Left lung (tissue), 10 donors: ENCODE data around the gene ACBD4. TPM values are rescaled to one million over a fixed set of nuclear protein-coding genes. Genes with fewer than 3 reads are reported as not detected.

Experiments
- ATAC-seq: fragments of 200-7000 bp; cut with Tn5 transposase; one replicate; pipeline ENCODE4 v1.9.1; 2020; ENCODE audit warnings: moderate library complexity
- DNase-seq, 4 donors: peaks; one replicate each; pipeline ENCODE4 v3.0.0-alpha.2; 2013 to 2020
- H3K27ac ChIP-seq, 2 donors: fragments of 200-600 bp; sonication (generic) in 1 of 2; one replicate each; pipeline versions ENCODE4 v1.5.0 to v1.8.0; 2020 to 2021
- H3K27me3 ChIP-seq, 2 donors: fragments of 200-600 bp; sonication (generic) in 1 of 2; one replicate each; pipeline versions ENCODE4 v1.5.0 to v1.8.0; 2020 to 2021
- H3K36me3 ChIP-seq, 2 donors: fragments of 200-600 bp; sonication (generic) in 1 of 2; one replicate each; pipeline versions ENCODE4 v1.5.0 to v1.8.0; 2020 to 2021
- H3K4me1 ChIP-seq, 2 donors: fragments of 200-600 bp; one replicate each; pipeline ENCODE4 v1.8.0; 2021
- H3K4me3 ChIP-seq, 2 donors: fragments of 200-600 bp; sonication (generic) in 1 of 2; one replicate each; pipeline versions ENCODE4 v1.5.0 to v1.8.0; 2020 to 2021; ENCODE audit warnings: mild to moderate bottlenecking in 1 of 2
- H3K9me3 ChIP-seq, 2 donors: fragments of 200-600 bp; sonication (generic) in 1 of 2; one replicate each; pipeline versions ENCODE4 v1.5.0 to v1.8.0; 2020 to 2021
- intact Hi-C, 2 donors: fragments of 100-400 bp; cut with DNase I; formaldehyde crosslinking; loops; one replicate each; pipeline versions ENCODE4 v1.11.2 to v1.14.2; 2022
- polyA plus RNA-seq, 6 donors: library from polyadenylated mRNA; unstranded; fragments of 120-200 nt; gene quantifications; one replicate each; pipeline ENCODE4 v1.2.1, GENCODE V29; 2013; ENCODE audit not compliant: insufficient read length in 6 of 6
- total RNA-seq, 2 donors: library from RNA; stranded (reverse); fragmentation: NEBNext Ultra II Directional; extraction: Animal tissue kit (Norgen Biotek cat#: 25700); gene quantifications; one replicate each; pipeline ENCODE4 v1.2.1, GENCODE V29; 2021
- TF ChIP-seq, protein P1 (sequence below), 2 donors: fragments of 200-600 bp; sonication (generic) in 1 of 2; IDR thresholded peaks; one replicate each; pipeline versions ENCODE4 v1.5.0 to v1.8.0; 2021; ENCODE audit warnings: antibody characterized with exemption in 2 of 2
- donor health status: DM: no; HTN: yes; CAD: no.
- donor health status: DM: no; HTN: no; CAD: no.

Gene ACBD4
- total and polyA plus RNA-seq, 8 donors = 10.6 to 15.9 (median 15.0) TPM

DNA sequence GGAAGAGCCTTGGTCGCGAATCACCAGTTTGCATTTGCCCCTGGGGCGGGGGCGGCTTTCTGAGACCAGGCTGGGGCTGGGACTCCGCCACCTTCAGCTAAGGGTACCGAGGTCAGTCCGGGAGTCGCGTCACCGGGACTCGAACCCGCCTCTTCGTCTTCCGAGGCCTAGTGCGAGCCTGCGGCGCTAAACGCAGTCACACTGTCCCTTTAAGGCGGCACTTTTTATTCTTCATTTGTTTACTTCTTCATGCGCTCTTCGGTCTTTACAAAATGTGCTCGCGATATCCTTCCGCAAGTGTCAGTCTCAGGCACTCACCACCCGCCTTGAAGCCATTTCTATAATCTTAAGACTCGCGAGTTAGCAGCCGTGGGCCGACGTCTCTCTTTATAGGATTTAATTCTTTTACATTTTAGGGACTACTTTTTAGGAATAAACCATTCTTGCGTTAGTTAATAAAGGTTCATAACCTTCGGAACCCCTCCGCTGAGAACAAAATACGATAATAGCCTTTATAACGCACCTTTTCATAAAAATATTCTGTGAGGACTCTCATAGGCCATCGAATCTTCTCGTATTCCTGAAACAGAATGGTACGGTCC lies 12.2 kb downstream of the ACBD4 start:
- intact Hi-C loops = no loop called here
- peak; percentile 87 to 95 (median 90) for DNase-seq
- Histone ChIP-seq H3K27ac (peak overlapping the region; percentile 95 to 97), H3K9me3 (no peaks in the 10 kb centered on the region), H3K27me3 (no peaks in the 10 kb centered on the region), H3K36me3 (no peaks in the 10 kb centered on the region), H3K4me3 (peak overlapping the region; percentile 40 to 73), H3K4me1 (peaks cover 17 to 59% of the 10 kb centered on the region in 2 donors)
- TF ChIP-seq, protein P1, sequence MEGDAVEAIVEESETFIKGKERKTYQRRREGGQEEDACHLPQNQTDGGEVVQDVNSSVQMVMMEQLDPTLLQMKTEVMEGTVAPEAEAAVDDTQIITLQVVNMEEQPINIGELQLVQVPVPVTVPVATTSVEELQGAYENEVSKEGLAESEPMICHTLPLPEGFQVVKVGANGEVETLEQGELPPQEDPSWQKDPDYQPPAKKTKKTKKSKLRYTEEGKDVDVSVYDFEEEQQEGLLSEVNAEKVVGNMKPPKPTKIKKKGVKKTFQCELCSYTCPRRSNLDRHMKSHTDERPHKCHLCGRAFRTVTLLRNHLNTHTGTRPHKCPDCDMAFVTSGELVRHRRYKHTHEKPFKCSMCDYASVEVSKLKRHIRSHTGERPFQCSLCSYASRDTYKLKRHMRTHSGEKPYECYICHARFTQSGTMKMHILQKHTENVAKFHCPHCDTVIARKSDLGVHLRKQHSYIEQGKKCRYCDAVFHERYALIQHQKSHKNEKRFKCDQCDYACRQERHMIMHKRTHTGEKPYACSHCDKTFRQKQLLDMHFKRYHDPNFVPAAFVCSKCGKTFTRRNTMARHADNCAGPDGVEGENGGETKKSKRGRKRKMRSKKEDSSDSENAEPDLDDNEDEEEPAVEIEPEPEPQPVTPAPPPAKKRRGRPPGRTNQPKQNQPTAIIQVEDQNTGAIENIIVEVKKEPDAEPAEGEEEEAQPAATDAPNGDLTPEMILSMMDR (IDR thresholded peaks at IDR 0.05) = no peak
- ATAC-seq = peak; percentile 43

DNA sequence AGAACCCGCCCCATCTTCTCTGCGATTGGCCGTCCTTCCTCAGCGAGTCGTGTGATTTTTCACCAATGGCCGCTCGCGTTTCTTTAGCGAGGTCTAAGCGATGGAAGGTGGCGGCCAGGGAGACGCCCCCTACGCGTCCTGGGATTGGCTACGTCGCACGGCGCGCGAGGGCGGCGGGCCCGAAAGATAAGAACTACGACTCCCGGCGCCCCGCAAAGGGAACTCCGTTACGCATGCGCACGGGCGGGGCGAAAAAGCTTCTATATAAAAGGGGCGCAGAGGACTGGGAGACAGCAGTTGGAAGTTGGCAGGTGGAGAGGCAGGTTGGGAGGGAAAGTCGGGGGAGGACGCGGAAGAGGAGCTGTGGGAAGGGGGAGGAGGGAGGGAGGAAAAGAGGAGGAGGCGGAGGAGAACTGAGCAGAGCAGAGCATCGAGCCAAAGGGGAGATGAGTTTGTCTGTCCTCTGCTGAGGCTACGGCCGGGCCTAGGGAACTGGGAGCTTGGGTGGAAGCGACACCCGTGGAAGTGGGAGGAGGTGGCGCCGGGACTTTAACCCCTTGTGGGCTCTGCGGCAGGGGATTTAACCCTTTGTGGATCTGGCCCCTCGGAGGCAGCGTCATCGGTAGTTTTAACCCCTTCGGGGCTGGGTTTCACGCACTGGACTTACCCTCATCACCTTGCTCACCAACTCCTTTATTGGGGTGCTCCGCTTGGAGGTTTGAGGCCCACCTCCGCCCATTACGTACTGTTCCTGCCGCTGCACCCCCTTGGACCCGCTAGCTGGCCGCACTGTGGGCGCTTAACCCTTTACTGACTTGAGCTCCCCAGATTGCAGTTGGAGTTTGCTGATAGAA lies 12.9 kb downstream of the ACBD4 start, which contains the start of gene HEXIM1:
HEXIM1 (plus strand) TSS at position 293 of the 854 bp plus-strand sequence. CDS start 716 bp downstream, outside the sequence.
- H3K4me3 ChIP-seq = peak within 1 kb of the TSS; percentile 71 to 73
- peaks cover 17 to 58% of the 10 kb centered on the region in 2 donors for H3K4me1 ChIP-seq
- H3K9me3 ChIP-seq = no peaks in the 10 kb centered on the region
- H3K27me3 ChIP-seq = no peaks in the 10 kb centered on the region
- ATAC-seq (peak; percentile 76), DNase-seq (peak; percentile 98 to 100 (median 100))
- TF ChIP-seq, protein P1 (IDR thresholded peaks at IDR 0.05) = no peak
- intact Hi-C loops = no loop called here
- H3K36me3 ChIP-seq = no peaks in the 10 kb centered on the region
- peak within 1 kb of the TSS; percentile 95 to 98 for H3K27ac ChIP-seq

DNA sequence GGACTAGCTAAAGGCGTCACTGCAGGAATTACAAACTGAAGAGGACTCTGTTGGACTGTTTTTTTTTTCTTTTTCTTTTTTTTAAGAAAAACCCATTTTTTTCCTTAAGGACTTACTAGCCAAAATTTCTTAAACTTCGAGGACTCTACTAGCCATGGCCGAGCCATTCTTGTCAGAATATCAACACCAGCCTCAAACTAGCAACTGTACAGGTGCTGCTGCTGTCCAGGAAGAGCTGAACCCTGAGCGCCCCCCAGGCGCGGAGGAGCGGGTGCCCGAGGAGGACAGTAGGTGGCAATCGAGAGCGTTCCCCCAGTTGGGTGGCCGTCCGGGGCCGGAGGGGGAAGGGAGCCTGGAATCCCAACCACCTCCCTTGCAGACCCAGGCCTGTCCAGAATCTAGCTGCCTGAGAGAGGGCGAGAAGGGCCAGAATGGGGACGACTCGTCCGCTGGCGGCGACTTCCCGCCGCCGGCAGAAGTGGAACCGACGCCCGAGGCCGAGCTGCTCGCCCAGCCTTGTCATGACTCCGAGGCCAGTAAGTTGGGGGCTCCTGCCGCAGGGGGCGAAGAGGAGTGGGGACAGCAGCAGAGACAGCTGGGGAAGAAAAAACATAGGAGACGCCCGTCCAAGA lies 13.7 kb downstream of the ACBD4 start:
- Histone ChIP-seq H3K27ac (peak overlapping the region; percentile 95 to 98), H3K36me3 (no peaks in the 10 kb centered on the region), H3K4me3 (peak overlapping the region; percentile 71 to 73), H3K27me3 (no peaks in the 10 kb centered on the region), H3K4me1 (peaks cover 17 to 50% of the 10 kb centered on the region in 2 donors), H3K9me3 (no peaks in the 10 kb centered on the region)
- intact Hi-C loops = no loop called here
- TF ChIP-seq, protein P1 (IDR thresholded peaks at IDR 0.05) = peak; percentile 78 to 84
- peak; percentile 87 to 94 (median 92) for DNase-seq
- ATAC-seq = peak; percentile 72

DNA sequence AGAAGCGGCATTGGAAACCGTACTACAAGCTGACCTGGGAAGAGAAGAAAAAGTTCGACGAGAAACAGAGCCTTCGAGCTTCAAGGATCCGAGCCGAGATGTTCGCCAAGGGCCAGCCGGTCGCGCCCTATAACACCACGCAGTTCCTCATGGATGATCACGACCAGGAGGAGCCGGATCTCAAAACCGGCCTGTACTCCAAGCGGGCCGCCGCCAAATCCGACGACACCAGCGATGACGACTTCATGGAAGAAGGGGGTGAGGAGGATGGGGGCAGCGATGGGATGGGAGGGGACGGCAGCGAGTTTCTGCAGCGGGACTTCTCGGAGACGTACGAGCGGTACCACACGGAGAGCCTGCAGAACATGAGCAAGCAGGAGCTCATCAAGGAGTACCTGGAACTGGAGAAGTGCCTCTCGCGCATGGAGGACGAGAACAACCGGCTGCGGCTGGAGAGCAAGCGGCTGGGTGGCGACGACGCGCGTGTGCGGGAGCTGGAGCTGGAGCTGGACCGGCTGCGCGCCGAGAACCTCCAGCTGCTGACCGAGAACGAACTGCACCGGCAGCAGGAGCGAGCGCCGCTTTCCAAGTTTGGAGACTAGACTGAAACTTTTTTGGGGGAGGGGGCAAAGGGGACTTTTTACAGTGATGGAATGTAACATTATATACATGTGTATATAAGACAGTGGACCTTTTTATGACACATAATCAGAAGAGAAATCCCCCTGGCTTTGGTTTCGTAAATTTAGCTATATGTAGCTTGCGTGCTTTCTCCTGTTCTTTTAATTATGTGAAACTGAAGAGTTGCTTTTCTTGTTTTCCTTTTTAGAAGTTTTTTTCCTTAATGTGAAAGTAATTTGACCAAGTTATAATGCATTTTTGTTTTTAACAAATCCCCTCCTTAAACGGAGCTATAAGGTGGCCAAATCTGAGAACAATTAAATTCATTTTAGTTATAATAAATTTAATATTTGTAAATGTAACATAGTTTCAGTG lies 14.5 kb downstream of the ACBD4 start:
- H3K27ac ChIP-seq = peak overlapping the region; percentile 95 to 98

More for the DNA sequence above, 14.5 kb downstream of the ACBD4 start:
- Histone ChIP-seq H3K27me3 (no peaks in the 10 kb centered on the region), H3K36me3 (no peaks in the 10 kb centered on the region), H3K9me3 (no peaks in the 10 kb centered on the region), H3K4me3 (peak overlapping the region; percentile 71 to 73), H3K4me1 (peaks cover 13 to 47% of the 10 kb centered on the region in 2 donors)
- TF ChIP-seq, protein P1 (IDR thresholded peaks at IDR 0.05) = no peak
- DNase-seq = peak; percentile 74 to 89 (median 82)
- ATAC-seq = peak; percentile 22
- intact Hi-C loops = no loop called here
